GM18909 (cell line): ENCODE results near the gene TIAM2.

Experiments
- ATAC-seq: cut with Tn5 transposase; IDR thresholded peaks from one replicate; pipeline ENCODE4 v1.9.1; 2021; ENCODE audit warnings: mild to moderate bottlenecking; ENCODE audit not compliant: unreplicated experiment, poor library complexity

Gene TIAM2

GRCh38 chr6:155246825-155247224 lies 251.7 kb downstream of the TIAM2 start:
- no peak for ATAC-seq

GRCh38 chr6:155247618-155248007 lies 252.5 kb downstream of the TIAM2 start:
- no peak for ATAC-seq

- peak; percentile 49 for ATAC-seq
Observed at GRCh38 chr6:155248008-155249001, 253.2 kb downstream of the TIAM2 start.

- no peak for ATAC-seq
Observed at GRCh38 chr6:155250701-155251381, 255.7 kb downstream of the TIAM2 start.

GRCh38 chr6:155252581-155252980 lies 257.5 kb downstream of the TIAM2 start:
- no peak for ATAC-seq

GRCh38 chr6:155253337-155253736 lies 258.2 kb downstream of the TIAM2 start:
- ATAC-seq = no peak

GRCh38 chr6:155254139-155254538 lies 259.0 kb downstream of the TIAM2 start:
- no peak for ATAC-seq

GRCh38 chr6:155256122-155256795 lies 261.1 kb downstream of the TIAM2 start:
- ATAC-seq = no peak

GRCh38 chr6:155257796-155258195 lies 262.7 kb downstream of the TIAM2 start:
- no peak for ATAC-seq

- no peak for ATAC-seq
Observed at GRCh38 chr6:155259204-155259603, 264.1 kb downstream of the TIAM2 start.

GRCh38 chr6:155259897-155260296 lies 264.8 kb downstream of the TIAM2 start:
- ATAC-seq = no peak

GRCh38 chr6:155260686-155261085 lies 265.6 kb downstream of the TIAM2 start:
- peak; percentile 76 for ATAC-seq

GRCh38 chr6:155261111-155261900 lies 266.2 kb downstream of the TIAM2 start:
- ATAC-seq = no peak

- ATAC-seq = no peak
Observed at GRCh38 chr6:155262655-155263054, 267.5 kb downstream of the TIAM2 start.

GRCh38 chr6:155263373-155264063 lies 268.4 kb downstream of the TIAM2 start, which contains the start of gene CLDN20:
TSS of gene CLDN20 (plus strand) at chr6:155264013. CDS start at chr6:155275720, 11,707 bp downstream.
- no peak for ATAC-seq

GRCh38 chr6:155264693-155265320 lies 269.7 kb downstream of the TIAM2 start:
- no peak for ATAC-seq

- no peak for ATAC-seq
Observed at GRCh38 chr6:155265843-155266535, 270.9 kb downstream of the TIAM2 start.

- no peak for ATAC-seq
Observed at GRCh38 chr6:155267411-155267810, 272.3 kb downstream of the TIAM2 start.
